H1 (cell line): Measurements from ENCODE around the gene MYO1A. TPM values are rescaled to one million over a fixed set of nuclear protein-coding genes. Genes with fewer than 3 reads are reported as not detected.

Source experiments
- CTCF ChIA-PET: fragments of 300-600 bp; sonication (Branson Sonifier 250); formaldehyde crosslinking; loops from one replicate; lab custom pipeline; 2021; ENCODE audit not compliant: partially characterized antibody; lab: Charles Lee
- POLR2A ChIA-PET: fragments of 300-600 bp; sonication (Branson Sonifier 250); formaldehyde crosslinking; loops from one replicate; lab custom pipeline; 2021; ENCODE audit warnings: inconsistent platforms; ENCODE audit not compliant: partially characterized antibody; lab: Charles Lee
- DNase-seq, 2 experiments: peaks; one replicate each; pipeline versions ENCODE4 v3.0.0 to v3.0.0-alpha.2; 2010 to 2022; ENCODE audit warnings: low spot score in 2 of 2, low read depth in 1 of 2, mixed read lengths in 1 of 2
- FAIRE-seq: peaks from 2 replicates; lab custom pipeline; 2011; peaks lifted over from hg19 to GRCh38; lab: Jason Lieb, UNC
- H2AFZ ChIP-seq: 2 replicates; pipeline ENCODE4 v1.8.1; 2012; ENCODE audit warnings: low read length, inconsistent platforms
- H2AK5ac ChIP-seq: 2 replicates; pipeline ENCODE4 v1.6.1; 2013; ENCODE audit warnings: low read depth, low read length
- H2BK120ac ChIP-seq: replicated peaks from 2 replicates; pipeline ENCODE3; 2013; ENCODE audit warnings: low read depth, low read length, inconsistent platforms
- H2BK12ac ChIP-seq: 2 replicates; pipeline ENCODE4 v1.6.1; 2013; ENCODE audit warnings: low read depth, low read length
- H2BK15ac ChIP-seq: 2 replicates; pipeline ENCODE4 v1.6.1; 2013; ENCODE audit warnings: low read length
- H2BK20ac ChIP-seq: 2 replicates; pipeline ENCODE4 v1.6.1; 2013; ENCODE audit warnings: low read length
- H2BK5ac ChIP-seq: 2 replicates; pipeline ENCODE4 v1.6.1; 2013; ENCODE audit warnings: low read depth, low read length
- H3K14ac ChIP-seq: 2 replicates; pipeline ENCODE4 v1.6.1; 2013; ENCODE audit warnings: inconsistent platforms; ENCODE audit not compliant: insufficient read length
- H3K18ac ChIP-seq: 2 replicates; pipeline ENCODE4 v1.6.1; 2013; ENCODE audit warnings: low read length; ENCODE audit errors: extremely low read depth
- H3K23ac ChIP-seq: 2 replicates; pipeline ENCODE4 v1.6.1; 2013; ENCODE audit warnings: inconsistent platforms; ENCODE audit not compliant: insufficient read length
- H3K23me2 ChIP-seq: 2 replicates; pipeline ENCODE4 v1.6.1; 2013; ENCODE audit warnings: low read depth, low read length
- H3K27ac ChIP-seq: 2 replicates; pipeline ENCODE4 v1.6.1; 2011; ENCODE audit warnings: low read depth, low read length, inconsistent platforms
- H3K27me3 ChIP-seq, 4 experiments: replicated peaks in 1 of 4; 1 replicate in 1 of 4; 2 replicates in 3 of 4; pipeline versions ENCODE4 v1.6.1 to v1.8.1; 2011 to 2013; ENCODE audit warnings: low read length in 3 of 4, mild to moderate bottlenecking in 3 of 4, inconsistent platforms in 2 of 4, mixed read lengths in 2 of 4, moderate library complexity in 1 of 4; ENCODE audit not compliant: control insufficient read depth in 3 of 4, insufficient read depth in 3 of 4; ENCODE audit errors: extremely low read depth in 1 of 4
- H3K36me3 ChIP-seq, 4 experiments: 2 replicates each; pipeline versions ENCODE4 v1.6.1 to v1.8.1; 2011 to 2013; ENCODE audit warnings: mild to moderate bottlenecking in 4 of 4, low read length in 3 of 4, moderate library complexity in 2 of 4, control low read depth in 1 of 4, inconsistent platforms in 1 of 4; ENCODE audit not compliant: insufficient read depth in 4 of 4, control insufficient read depth in 2 of 4
- H3K4ac ChIP-seq: replicated peaks from 2 replicates; pipeline ENCODE3; 2013; ENCODE audit warnings: low read length, low read depth, mixed read lengths, inconsistent platforms; ENCODE audit not compliant: insufficient read length
- H3K4me1 ChIP-seq, 4 experiments: replicated peaks in 1 of 4; 1 replicate in 1 of 4; 2 replicates in 3 of 4; pipeline versions ENCODE4 v1.6.1 to v1.8.1; 2011 to 2013; ENCODE audit warnings: low read length in 3 of 4, inconsistent platforms in 2 of 4, mixed read lengths in 1 of 4; ENCODE audit not compliant: insufficient read depth in 4 of 4, control insufficient read depth in 3 of 4
- H3K4me2 ChIP-seq, 2 experiments: 2 replicates each; pipeline versions ENCODE4 v1.6.1 to v1.8.1; 2011 to 2013; ENCODE audit warnings: low read depth in 2 of 2, low read length in 2 of 2, control low read depth in 1 of 2, inconsistent platforms in 1 of 2, mild to moderate bottlenecking in 1 of 2; ENCODE audit not compliant: insufficient read depth in 1 of 2
- H3K4me3 ChIP-seq, 4 experiments: fragments of 200-600, 300-600 bp in 1 of 4; sonication (generic), shearing (Covaris generic), sonication (Bioruptor Twin) in 1 of 4; 2 replicates each; pipeline versions ENCODE4 v1.5.1 to v1.8.1; 2011 to 2016; ENCODE audit warnings: low read length in 4 of 4, low read depth in 3 of 4, control low read depth in 2 of 4, inconsistent platforms in 2 of 4, mild to moderate bottlenecking in 2 of 4, mixed read lengths in 1 of 4, moderate library complexity in 1 of 4; ENCODE audit not compliant: insufficient read depth in 2 of 4; ENCODE audit errors: extremely low read depth in 1 of 4
- H3K56ac ChIP-seq: replicated peaks from 2 replicates; pipeline ENCODE3; 2013; ENCODE audit warnings: low read depth, mild to moderate bottlenecking, mixed read lengths, low read length, inconsistent platforms; ENCODE audit not compliant: insufficient read length
- H3K79me1 ChIP-seq: 2 replicates; pipeline ENCODE4 v1.6.1; 2013; ENCODE audit warnings: low read depth, low read length, control low read depth
- H3K79me2 ChIP-seq, 2 experiments: 2 replicates each; pipeline versions ENCODE4 v1.6.1 to v1.8.1; 2012 to 2013; ENCODE audit warnings: low read length in 2 of 2, mild to moderate bottlenecking in 2 of 2, inconsistent platforms in 1 of 2; ENCODE audit not compliant: insufficient read depth in 2 of 2, control insufficient read depth in 1 of 2
- H3K9ac ChIP-seq, 4 experiments: replicated peaks in 1 of 4; 1 replicate in 1 of 4; 2 replicates in 3 of 4; pipeline versions ENCODE4 v1.6.1 to v1.8.1; 2011 to 2013; ENCODE audit warnings: low read depth in 3 of 4, low read length in 3 of 4, control low read depth in 2 of 4, mild to moderate bottlenecking in 2 of 4, moderate library complexity in 2 of 4, inconsistent platforms in 1 of 4; ENCODE audit errors: extremely low read depth in 1 of 4
- H3K9me3 ChIP-seq, 2 experiments: 2 replicates each; pipeline versions ENCODE4 v1.6.1 to v1.8.1; 2012 to 2013; ENCODE audit warnings: mild to moderate bottlenecking in 2 of 2, moderate library complexity in 2 of 2, control low read depth in 1 of 2, inconsistent platforms in 1 of 2, low read depth in 1 of 2, low read length in 1 of 2, mixed read lengths in 1 of 2; ENCODE audit not compliant: insufficient read depth in 2 of 2
- H4K20me1 ChIP-seq, 2 experiments: replicated peaks in 1 of 2; 2 replicates each; pipeline versions ENCODE3 to v1.8.1; 2011 to 2013; ENCODE audit warnings: inconsistent platforms in 2 of 2, low read length in 2 of 2, mild to moderate bottlenecking in 1 of 2; ENCODE audit not compliant: insufficient read depth in 2 of 2, control insufficient read depth in 1 of 2
- H4K5ac ChIP-seq: 2 replicates; pipeline ENCODE4 v1.6.1; 2013; ENCODE audit warnings: low read length, low read depth, mixed read lengths, inconsistent platforms; ENCODE audit not compliant: insufficient read length
- H4K8ac ChIP-seq: 2 replicates; pipeline ENCODE4 v1.8.0; 2013; ENCODE audit warnings: mild to moderate bottlenecking, moderate library complexity, low read length, inconsistent platforms; ENCODE audit not compliant: insufficient read depth; ENCODE audit errors: extremely low read depth
- H4K91ac ChIP-seq: replicated peaks from 2 replicates; pipeline ENCODE3; 2013; ENCODE audit warnings: low read length, mixed read lengths, inconsistent platforms; ENCODE audit not compliant: insufficient read length
- BACH1 ChIP-seq: IDR thresholded peaks from 2 replicates; pipeline ENCODE4 v1.6.1; 2012; ENCODE audit warnings: low read length, improper control_type of control experiment
- EP300 ChIP-seq, 2 experiments: IDR thresholded peaks; 1 replicate in 1 of 2; 2 replicates in 1 of 2; pipeline ENCODE4 v1.6.1; 2011 to 2012; ENCODE audit warnings: low read depth in 2 of 2, low read length in 2 of 2, mild to moderate bottlenecking in 2 of 2, borderline replicate concordance in 1 of 2, inconsistent platforms in 1 of 2, moderate library complexity in 1 of 2
- KDM4A ChIP-seq: IDR thresholded peaks from one replicate; pipeline ENCODE4 v1.7.1; 2012; ENCODE audit warnings: low read depth, mild to moderate bottlenecking, moderate library complexity, low read length, inconsistent platforms; ENCODE audit not compliant: severe bottlenecking
- MAFK ChIP-seq: IDR thresholded peaks from 2 replicates; pipeline ENCODE4 v1.6.1; 2012; ENCODE audit warnings: low read depth, mild to moderate bottlenecking, improper control_type of control experiment, low read length
- NRF1 ChIP-seq: IDR thresholded peaks from 2 replicates; pipeline ENCODE4 v1.6.1; 2011; ENCODE audit warnings: mild to moderate bottlenecking, low read depth, low read length, improper control_type of control experiment
- POU5F1 ChIP-seq: IDR thresholded peaks from 2 replicates; pipeline ENCODE4 v1.6.1; 2011; ENCODE audit warnings: low read depth, mild to moderate bottlenecking, low read length, moderate library complexity
- USF2 ChIP-seq: IDR thresholded peaks from 2 replicates; pipeline ENCODE4 v1.6.1; 2011; ENCODE audit warnings: low read length, improper control_type of control experiment
- ZNF274 ChIP-seq: IDR thresholded peaks from 2 replicates; pipeline ENCODE4 v1.7.0; 2012; ENCODE audit warnings: low read length, borderline replicate concordance; ENCODE audit errors: extremely low read depth
- WGBS, 2 experiments: shearing (Covaris generic) in 1 of 2; methylation state at CpG; one replicate each; pipeline versions ENCODE4 v1.1.6 to v1.1.7; 2013 to 2015; ENCODE audit warnings: low lambda C conversion rate in 2 of 2, mixed read lengths in 2 of 2, inconsistent platforms in 1 of 2, low coverage in 1 of 2, missing lambda C conversion rate in 1 of 2; ENCODE audit not compliant: insufficient replicate concordance in 2 of 2, insufficient coverage in 1 of 2, insufficient read length in 1 of 2; ENCODE audit errors: extremely low coverage in 1 of 2, missing lambda C conversion rate in 1 of 2; 5-methylcytosine and 5-hydroxymethylcytosine counted together
- polyA plus RNA-seq, 7 experiments: library from polyadenylated mRNA; depleted of rRNA in 3 of 7; stranded (reverse) in 5 of 7; unstranded in 2 of 7; fragments of >200 nt in 5 of 7; fragments of 200-250 nt in 2 of 7; gene quantifications; 1 replicate in 5 of 7; 2 replicates in 1 of 7; 4 replicates in 1 of 7; pipeline versions ENCODE4 v1.2.1 to v1.2.3, GENCODE V29; 2011 to 2013; ENCODE audit warnings: missing spikeins in 2 of 7, mixed read lengths in 2 of 7
- total RNA-seq: library from RNA; stranded (reverse); fragmentation: NEBNext Ultra II Directional; extraction: Animal tissue kit (Norgen Biotek cat#: 25700); gene quantifications from 2 replicates; pipeline ENCODE4 v1.2.1, GENCODE V29; 2021
- TF ChIP-seq, protein P1 (sequence below): IDR thresholded peaks from 2 replicates; pipeline ENCODE4 v1.6.1; 2012; ENCODE audit warnings: inconsistent platforms

MYO1A gene
- total and polyA plus RNA-seq, 2 of the 8 experiments (the other 6 are each of a cell fraction or from before 2014, with no cell fraction given): 0.54 to 0.77 TPM

DNA sequence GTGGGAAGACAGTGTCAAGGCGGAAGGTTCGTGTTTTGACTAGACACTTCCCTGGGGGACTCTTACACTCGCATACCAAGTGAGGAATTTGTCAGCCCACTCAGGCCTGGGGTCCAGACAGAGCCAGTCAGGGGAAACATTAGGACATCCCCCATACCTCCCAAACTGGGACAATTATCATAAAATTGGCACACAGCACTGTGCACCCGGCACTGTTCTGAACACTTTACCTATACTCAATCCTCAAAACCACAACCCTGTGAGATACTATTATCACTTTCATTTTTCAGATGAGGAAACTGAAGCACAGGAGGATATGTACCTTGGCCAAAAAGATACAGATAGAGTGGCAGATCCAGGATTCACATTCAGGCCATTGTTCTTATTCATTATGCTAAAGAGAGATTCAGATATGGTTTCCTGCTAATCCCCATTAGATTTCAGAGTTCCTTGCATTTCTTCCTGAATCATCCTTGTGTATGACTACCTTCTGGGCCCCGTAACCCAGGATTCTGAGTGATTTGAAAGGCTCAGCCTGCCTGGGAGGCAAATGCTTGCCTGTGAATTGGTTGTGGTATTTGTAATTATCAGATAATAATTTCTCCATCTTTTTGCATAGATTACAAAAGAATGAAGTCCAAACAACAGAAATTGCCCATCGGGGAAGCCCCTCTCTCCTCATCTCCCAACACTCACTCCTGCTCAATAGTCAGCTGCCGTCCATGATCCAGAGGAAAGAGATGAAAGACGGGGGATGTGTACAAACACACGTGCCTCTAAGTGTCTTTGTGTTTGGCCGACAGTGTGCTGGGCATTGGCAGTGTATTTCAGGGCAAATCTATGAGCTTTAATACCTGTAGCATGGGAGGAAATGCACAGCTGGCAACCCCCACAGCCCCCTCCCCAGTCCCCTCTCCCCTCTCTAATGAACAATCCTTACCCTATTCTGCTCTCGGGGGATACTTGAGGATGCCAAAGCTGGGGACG is 38.2 kb downstream of the MYO1A start:
- FAIRE-seq (no peak), DNase-seq (no peak)
- no peaks in the 10 kb centered on the region for H3K27me3 ChIP-seq
- H3K79me2 ChIP-seq: no peaks in the 10 kb centered on the region
- 0 out of 2 replicates have a peak overlapping the region, but pooled peaks have one; percentile 13 for H2BK20ac ChIP-seq
- H4K5ac ChIP-seq: no peak overlapping the region
- WGBS, 2 experiments: 84% methylated on average over 12 of the region's 12 CpGs; no CpG with 5 or more reads in 1 of the 2 experiments
- ChIA-PET POLR2A (interaction anchor here (0.6 to 3.7 kb wide), 6 partner anchors 8 to 233 kb away, joined by 3 to 17 read pairs (median 4); partner anchors contain the start of genes LRP1 and STAT6), CTCF (interaction anchor here (0.7 to 4.8 kb wide), 17 partner anchors 8 to 172 kb away, joined by 3 to 45 read pairs (median 4); partner anchors contain the start of gene STAT6)
- no peak overlapping the region for H2BK120ac ChIP-seq
- H2AK5ac ChIP-seq: no peak overlapping the region
- H3K4me3 ChIP-seq: no peak overlapping the region
- H2BK5ac ChIP-seq: no peak overlapping the region
- no peak overlapping the region for H3K23ac ChIP-seq
- no peaks in the 10 kb centered on the region; a peak in 1 of 8 replicates for H3K36me3 ChIP-seq
- TF ChIP-seq ZNF274 (no peak), MAFK (no peak), NRF1 (no peak), USF2 (no peak), EP300 (IDR thresholded peaks at IDR 0.05; ENCODE audit: borderline replicate concordance in 1 of 2, low read depth in 2 of 2, low read length in 2 of 2) (no peak), POU5F1 (no peak), BACH1 (no peak), KDM4A (no peak)
- TF ChIP-seq, protein P1, sequence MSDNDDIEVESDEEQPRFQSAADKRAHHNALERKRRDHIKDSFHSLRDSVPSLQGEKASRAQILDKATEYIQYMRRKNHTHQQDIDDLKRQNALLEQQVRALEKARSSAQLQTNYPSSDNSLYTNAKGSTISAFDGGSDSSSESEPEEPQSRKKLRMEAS: no peak
- H3K4me1 ChIP-seq: peaks cover 6 to 20% (median 15%) of the 10 kb centered on the region in 4 experiments
- no peak overlapping the region for H3K18ac ChIP-seq
- no peaks in the 10 kb centered on the region for H3K9me3 ChIP-seq
- no peak overlapping the region for H4K91ac ChIP-seq
- H2AFZ ChIP-seq: no peak overlapping the region
- no peak overlapping the region for H2BK12ac ChIP-seq
- no peaks in the 10 kb centered on the region; the same call in 1 of the 2 replicates for H3K23me2 ChIP-seq
- H3K4ac ChIP-seq: no peak overlapping the region
- H4K20me1 ChIP-seq: no peaks in the 10 kb centered on the region
- H2BK15ac ChIP-seq: no peak overlapping the region
- no peak overlapping the region for H3K14ac ChIP-seq
- H3K4me2 ChIP-seq: no peak overlapping the region; a peak in 1 of 4 replicates
- no peak overlapping the region for H4K8ac ChIP-seq
- H3K56ac ChIP-seq: no peak overlapping the region
- no peaks in the 10 kb centered on the region for H3K79me1 ChIP-seq
- H3K27ac ChIP-seq: no peak overlapping the region
- no peak overlapping the region for H3K9ac ChIP-seq
